Inferior parietal cortex (tissue), 1 donor: Measurements from ENCODE around the gene NHLRC4.

Experiments
- DNase-seq: peaks from one replicate; pipeline ENCODE4 v3.0.0-alpha.2; 2016; ENCODE audit errors: extremely low spot score

Gene NHLRC4, protein sequence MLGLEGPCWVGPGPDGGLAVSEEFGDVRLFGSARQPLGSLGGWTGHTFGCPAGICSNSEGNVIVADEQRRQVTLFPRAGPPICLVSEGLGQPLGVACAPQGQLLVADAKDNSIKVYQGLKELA

DNA sequence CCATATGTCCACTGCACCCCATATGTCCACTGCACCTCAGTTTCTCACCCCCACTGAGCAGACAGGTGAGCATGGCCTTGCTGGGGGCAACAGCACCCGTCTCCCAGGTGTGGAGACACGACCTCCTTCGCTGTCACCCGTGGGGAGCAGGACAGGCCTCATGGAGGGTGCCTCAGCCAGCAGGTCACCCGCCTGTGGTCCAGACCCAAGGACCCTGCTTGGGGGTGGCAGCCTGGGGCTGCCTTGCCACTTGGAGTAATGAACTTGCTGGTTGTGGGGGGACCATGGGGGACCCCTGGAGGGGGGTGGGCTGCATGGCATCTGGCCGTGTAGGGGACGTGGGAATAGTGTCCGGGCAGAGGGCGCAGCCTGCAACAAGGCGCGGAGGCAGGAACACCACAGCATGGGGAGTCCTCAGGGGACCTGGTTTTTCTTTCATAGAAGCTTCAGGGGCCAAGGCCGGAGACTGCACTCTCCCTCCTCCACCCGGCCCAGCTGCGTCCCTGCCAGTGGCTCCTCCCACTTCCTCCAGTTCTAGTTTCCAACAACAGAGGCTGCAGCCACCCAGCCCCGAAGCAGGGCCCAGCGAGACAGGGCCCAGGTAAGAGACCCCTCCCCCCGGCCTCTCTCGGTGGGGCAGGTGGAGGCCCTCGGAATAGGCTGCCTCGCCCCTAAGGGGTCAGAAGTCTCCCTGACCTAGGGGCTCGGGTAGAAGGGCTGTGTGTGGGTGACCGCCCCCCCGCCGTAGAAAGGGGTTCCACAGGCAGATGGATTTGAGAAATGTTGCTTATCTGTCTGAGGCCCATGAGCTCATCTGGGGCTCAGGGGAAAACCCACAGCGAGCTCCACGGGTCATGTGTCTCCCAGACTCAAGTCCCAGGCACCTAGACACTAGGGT is at the start of gene NHLRC4:
Gene NHLRC4 (plus strand): TSS at position 531 of the 898 bp plus-strand sequence. CDS start 1,043 bp downstream, outside the sequence.
- DNase-seq, result no peak

DNA sequence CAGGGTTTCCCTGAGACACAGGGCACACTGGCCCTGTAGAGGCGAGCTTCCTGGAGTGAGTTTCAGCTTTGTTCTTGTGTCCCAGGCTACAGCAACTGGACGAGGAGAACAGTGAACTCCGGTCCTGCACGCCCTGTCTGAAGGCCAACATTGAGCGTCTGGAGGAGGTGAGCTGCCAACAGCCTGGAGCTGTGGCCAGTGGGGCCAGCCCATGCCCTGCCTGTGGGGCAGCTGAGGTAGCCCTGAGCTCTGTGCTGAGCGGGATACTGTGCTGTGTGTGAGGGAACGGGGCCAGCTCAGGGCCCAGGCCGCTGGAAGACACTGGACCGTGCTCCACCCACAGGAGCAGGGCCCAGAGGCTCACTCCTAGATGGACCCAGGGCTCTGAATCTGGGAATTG is 47.9 kb upstream of the NHLRC4 start:
- no peak for DNase-seq

DNA sequence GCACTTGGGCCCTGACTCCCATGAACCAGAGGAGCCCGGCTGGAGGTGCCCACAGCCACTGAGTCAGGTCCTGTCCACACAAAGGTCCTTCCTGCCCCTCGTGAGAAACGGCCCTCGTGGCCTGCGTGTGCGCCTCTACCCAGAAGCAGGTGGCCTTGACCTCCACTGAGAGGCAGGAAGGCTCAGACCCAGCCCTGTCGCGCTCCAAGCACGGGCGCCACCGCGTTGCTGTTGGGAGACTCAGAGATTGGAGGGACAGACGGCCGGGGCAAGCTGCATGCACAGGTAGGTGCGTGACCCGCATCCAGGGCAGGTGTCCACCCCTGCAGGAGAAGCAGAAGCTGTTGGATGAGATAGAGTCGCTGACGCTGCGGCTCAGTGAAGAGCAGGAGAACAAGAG is 47.4 kb upstream of the NHLRC4 start:
- no peak for DNase-seq

DNA sequence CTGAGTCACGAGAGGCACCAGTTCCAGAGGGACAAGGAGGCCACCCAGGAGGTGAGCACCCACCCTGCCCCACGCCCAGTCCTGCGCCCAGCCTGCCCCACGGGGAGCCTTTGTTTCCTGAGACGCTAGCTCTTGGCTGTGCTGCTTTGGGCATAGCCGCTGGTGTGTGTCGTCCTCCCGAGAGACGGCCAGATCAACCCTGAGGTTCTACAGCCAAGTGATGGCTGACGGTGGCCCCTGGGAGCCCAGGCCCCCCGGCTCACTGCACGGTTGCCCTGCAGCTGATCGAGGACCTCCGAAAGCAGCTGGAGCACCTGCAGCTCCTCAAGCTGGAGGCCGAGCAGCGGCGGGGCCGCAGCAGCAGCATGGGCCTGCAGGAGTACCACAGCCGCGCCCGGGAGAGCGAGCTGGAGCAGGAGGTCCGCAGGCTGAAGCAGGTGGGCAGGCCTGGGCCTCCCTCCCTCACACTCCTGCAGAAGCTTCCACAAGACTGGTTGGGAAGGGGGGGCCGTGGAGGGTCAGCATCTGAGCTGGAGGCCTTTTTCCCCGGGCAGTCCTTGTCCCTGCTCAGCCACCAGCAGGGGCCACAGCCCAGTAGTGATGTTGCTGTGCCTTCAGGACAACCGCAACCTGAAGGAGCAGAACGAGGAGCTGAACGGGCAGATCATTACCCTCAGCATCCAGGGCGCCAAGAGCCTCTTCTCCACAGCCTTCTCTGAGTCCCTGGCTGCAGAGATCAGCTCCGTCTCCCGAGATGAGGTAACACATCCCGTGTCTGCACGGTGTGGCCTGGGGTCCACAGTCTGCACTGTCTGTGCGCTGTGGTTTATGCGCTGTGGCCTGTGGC is 46.7 kb upstream of the NHLRC4 start:
- DNase-seq, result no peak

DNA sequence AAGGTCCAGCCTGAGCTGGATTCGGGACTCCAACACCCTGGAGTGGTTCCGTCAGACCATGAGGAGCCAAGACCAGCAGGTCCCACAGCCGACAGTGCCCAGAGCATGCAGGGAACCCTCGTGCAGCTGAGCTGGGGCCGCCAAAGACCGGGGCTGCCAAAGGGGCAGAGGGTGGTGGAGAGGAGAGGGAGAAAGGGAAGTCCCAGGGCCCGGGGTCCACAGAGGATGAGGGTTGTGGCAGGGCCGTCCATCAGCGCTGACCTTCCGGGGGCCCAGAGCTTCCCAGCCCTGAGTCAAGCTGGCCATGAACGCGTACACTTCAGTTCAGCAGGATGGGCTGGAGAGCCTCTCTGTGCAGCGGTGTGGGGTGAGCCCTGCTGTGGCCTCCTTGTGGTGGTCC is 46.0 kb upstream of the NHLRC4 start:
- no peak for DNase-seq

DNA sequence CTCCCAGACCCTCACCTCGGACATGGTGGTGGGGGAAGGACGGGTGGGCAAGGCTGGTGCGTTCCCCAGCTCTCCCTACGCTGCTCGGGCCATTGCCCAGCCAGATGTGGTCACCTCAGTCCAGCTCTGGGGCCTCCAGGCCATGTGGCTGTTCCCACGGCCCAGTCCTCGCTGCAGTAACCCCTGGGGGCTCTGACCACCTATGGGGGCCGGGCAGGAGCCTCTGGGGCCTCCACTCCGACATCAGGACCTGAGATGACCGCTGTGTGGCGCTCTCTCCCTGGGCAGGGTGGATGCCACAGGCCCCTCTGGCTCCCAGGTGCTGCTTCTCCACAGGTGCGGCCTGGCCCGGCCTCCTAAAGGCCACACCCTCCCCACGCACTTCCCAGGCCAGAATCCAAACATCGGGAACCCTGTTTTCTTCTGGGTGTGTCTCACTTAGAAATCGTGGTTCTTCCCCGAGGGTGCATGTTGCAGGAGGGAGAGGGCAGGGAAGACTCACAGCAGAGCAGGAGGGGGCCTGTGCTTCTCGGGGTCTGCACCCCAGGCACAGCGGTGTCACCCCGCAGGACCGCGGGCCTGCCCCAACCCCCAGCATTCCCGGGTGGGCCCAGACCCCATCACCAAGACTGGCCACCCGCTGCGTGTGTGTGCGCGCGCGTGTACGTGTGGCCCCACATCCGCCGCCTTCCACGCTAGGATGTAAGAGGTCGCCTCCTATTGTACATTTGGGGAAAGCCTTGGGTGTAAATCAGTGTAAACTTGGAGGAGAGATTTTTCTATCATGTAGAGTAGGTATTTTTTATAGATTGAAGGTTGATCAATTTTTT is 45.2 kb upstream of the NHLRC4 start:
- DNase-seq, result no peak

DNA sequence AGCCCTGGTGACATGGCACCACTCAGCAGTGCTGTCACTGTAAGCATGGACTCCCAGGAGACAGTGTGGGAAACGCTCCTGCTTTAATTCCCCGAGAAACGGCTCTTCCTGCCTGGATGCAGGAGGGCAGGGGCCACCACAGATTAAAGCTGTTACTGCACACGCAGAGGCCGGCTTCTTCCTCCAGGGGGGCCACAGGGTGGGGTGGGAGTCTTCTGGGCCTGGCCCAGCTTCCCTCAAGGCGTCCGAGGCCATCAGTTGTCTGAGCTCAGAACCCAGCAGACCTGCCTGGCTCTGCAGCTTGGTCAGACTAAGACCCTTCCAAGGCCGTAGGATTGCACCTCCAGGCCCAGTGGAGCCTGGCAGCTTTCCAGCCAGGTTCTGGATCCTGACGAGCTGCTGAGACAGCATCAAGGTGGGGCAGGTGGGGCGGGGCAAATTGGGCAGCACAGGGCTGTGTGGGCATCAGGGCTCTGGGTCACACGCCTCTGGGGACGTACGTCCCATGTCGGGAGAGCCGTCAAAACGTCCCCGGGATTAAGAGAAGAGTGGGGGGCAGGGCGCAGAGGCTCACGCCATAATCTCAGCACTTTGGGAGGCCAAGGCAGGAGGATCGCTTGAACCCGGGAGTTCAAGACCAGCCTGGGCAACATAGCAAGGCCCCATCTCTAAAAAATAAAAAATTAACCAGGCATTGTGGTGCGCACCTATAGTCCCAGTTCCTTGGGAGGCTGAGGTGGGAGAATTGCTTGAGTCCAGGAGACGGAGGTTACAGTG is 44.3 kb upstream of the NHLRC4 start:
- DNase-seq, result no peak

DNA sequence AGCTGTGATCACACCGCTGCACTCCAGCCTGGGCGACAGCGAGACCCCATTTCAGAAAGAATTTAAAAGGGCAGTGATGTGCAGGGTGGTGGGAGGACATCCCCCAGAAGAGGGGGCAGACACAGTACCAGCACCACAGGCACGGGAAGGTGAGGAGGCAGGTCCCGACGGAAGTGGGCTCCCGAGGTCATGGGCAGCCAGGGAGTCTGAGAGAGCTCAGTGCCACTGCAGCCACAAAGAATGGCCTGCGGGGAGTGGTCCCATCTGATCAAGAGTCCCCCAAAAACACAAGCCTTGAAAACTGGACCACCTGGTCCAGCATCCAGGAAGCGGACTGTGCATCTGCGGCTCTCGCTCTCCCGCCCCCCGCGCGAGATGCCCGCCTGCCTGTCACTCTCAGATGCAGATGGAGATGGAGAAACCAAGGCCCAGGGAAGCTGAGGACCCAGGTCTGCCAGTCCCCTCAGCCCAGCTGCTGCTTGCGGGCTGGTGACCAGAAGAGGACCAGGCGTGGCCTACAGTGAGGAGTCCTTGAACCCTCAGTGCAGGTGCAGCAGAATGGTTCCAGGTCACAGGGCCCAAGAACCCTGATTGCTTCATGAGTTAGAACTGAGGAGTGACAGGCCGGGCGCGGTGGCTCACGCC is 43.6 kb upstream of the NHLRC4 start:
- no peak for DNase-seq

DNA sequence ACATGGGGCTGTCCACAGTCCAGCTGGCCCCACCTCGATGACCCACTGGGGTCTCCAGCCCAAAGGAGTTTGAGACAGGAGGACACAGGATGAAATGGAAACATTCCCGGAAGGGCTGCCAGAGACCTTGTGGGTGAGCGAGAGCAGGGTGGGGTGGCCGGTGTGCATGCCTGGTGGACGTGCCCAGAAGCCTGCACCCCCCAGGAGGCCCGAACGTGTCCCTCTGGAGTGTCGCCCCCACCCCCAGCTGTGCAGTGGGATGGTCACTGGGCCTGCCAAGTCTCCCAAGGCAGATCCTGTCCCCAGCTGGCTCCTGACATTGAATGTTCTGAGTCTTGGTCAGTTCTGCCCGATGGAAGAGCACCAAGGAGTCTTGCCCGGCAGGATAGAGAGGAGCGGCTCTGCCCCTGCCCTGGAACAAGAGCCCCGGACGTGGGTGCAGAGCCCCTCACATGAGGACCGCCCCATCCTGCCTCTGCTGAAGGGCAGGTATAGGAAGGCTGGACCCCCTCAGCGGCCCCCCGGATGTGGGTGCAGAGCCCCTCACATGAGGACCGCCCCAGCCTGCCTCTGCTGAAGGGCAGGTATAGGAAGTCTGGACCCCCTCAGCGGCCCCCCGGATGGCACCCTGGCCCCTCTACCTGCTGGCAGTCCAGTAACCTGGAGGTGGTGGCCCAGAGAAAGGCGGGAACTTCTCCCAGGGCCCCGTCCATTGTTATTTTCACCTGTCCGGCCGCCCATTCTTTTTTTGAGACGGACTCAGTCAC is 42.3 kb upstream of the NHLRC4 start:
- DNase-seq, result no peak

DNA sequence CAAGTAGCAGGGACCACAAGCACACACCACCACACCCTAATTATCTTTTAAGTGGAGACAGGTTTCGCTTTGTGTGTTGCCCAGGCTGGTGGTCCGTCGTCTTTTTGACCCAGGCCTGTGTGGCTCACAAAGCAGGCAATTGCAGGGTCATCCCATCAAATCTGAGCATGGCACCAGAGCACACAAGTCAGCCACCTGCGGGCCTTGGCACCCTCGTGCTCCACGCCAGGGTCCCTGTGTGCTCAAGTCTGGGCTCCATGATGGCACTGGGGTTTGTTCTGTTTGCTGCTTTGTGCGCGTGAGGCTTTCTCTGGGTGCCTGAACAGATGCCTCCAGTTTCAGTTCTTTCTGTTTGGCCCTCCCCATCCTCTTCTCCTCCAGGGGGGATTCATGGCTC is 41.7 kb upstream of the NHLRC4 start:
- no peak for DNase-seq

DNA sequence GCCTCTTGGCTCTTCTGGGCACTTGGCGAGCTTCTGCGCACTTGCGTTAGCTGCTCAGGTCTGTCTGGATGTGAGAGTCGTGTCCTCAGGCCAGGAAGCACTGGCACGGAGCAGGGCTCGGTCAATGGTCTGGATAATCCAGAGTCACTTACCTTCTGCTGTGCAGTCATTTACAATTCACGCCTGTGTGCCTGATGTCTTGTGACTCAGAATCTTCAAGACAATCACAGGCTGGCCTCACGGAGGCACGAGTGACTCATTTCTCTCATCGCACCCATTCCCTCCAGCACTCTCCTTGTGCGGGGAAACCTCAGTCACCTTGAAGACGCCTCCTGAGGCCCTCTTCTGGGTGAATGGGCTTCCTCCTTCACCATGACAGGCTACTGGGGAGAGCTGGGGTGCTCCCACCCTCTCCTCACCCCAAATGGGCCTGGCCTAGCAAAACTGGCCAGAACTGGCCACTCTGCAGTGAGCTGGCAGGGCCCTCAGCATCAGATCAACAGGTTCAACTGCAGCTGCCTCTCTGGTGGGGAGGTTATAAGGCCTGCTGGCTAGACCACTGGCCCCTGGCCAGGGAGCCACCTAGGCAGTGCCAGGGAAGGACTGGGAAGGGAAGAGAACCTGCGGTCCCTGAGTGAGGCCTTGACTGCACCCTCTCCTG is 41.2 kb upstream of the NHLRC4 start:
- peak; percentile 54 for DNase-seq

DNA sequence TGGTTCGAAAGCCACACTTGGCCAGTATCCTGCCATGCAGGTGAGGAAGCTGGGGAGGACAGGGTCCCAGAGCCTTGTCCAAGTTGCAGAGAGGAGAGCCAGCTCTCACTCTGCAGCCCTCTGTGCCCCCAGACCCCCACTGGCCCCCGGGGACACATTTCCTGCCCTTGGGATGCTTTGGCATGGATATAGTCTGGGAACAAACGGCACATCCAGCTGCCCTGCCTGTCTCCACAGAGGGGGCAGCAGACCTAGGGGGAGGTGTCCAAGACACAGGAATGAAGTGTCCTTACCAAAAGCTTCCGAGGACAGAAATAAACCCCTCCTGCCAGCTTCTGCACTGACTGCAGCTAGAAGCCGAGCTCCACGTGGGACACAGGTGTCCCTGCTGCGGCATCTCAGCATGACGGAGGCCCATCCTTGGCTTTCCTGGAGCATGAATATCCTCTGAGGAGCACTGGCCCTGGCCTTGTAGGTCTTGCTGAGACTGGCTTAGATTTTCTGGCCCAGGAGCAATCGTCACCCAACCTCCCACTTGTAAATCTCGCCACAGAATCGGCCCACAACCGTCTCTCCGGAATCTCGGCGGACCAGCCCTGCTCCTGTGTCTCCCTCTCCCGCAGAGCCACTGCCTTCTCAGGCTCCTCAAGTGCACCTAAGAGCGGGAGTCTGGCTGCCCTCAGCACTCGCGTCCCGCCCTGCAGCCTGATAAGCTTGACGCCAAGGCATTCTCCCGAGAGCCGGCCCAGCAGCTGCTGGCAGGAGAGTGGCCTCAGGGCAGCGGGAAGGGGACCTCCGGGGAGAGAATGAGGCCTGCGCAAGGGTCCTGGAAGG is 40.4 kb upstream of the NHLRC4 start:
- DNase-seq, result peak; percentile 22

DNA sequence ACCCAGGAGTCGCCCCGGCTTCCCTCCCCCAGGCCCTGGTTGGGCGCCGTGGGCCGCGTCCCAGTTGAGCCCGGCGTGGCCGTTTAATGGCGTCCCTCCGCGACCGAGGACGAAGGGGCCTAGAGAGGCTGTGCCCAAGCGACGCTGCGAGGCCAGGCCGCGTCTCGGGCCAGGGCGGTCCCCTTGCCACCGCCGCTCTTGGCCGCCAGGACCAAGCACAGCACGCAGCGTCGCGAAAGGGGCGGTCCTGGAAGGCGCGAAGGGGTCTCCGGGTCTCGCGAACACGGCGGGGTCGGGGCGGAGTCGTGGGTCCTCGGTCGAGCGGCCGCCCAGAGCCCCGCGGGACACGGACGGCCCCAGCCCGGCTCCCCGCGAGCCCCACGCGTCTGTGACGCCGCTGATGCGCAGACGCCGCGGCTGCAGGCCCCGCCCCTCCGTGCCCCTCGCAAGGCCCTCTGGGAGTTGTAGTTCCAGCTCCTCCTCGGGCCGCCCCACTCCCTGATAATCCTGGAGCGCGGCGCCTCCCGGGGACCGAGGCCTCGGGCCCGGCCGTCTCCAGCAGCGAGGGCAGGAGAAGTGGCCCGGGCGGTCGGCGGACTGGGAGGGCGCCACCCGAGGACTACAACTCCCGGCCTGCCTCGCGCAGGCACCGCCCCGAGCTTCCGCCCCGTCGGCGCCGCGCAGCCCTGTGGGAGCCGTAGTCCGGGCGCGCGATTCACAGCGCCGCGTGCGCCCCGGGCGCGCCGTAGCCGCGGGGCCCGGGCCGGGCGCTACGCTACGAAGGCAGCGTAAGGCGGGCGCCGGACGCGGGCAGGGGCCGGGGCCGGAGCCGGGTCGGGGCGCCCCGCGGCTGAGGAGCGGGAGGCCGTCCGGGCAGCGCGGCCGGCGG is 39.5 kb upstream of the NHLRC4 start, which contains the start of gene CAPN15:
Gene CAPN15 (plus strand): TSS at position 698 of the 889 bp plus-strand sequence. CDS start 19,127 bp downstream, outside the sequence.
- peak; percentile 79 for DNase-seq

DNA sequence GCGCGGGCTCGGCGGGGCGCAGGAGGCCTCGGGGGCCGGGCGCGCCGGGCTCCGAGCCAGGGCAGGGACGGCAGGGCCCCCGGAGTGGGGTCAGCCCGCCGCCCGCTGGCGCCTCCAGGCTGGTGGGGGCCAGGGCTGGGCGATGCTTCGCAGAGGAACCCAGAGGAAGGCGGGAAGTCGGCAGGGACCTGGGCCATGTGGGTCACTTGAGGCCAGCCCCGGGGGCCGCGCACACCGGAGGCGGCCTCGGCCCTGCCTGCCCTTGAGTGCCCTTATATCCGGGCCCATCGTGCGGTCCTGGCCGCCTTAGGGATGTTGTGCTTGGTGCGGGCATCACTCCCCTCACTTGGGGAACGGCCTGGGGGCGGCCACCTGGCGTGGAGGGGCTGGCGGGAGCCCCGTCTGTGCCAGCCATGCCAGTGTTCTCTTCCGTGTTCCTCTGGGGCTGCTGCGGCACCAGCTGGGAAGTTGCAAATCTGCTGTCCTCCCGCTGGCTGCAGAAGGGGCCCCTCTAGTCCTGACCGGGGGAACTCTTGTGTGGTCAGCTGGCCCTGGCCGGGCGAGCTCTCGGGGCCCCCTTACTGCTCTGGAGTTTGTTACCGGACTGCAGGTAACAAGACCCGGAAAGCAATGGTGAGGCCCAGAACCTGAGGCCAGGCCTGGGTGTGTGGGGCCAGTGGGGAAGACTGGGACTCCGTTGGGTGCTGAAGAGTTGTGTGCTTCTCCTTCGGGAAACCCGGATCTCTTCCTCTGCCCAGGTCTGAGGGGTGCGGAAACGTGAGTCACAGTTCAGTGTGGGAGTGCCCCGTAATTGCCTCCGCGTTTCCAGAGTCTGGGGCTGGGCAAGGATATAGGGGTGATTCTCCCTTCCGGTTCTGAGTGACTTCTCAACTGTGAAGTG is 38.4 kb upstream of the NHLRC4 start:
- no peak for DNase-seq

DNA sequence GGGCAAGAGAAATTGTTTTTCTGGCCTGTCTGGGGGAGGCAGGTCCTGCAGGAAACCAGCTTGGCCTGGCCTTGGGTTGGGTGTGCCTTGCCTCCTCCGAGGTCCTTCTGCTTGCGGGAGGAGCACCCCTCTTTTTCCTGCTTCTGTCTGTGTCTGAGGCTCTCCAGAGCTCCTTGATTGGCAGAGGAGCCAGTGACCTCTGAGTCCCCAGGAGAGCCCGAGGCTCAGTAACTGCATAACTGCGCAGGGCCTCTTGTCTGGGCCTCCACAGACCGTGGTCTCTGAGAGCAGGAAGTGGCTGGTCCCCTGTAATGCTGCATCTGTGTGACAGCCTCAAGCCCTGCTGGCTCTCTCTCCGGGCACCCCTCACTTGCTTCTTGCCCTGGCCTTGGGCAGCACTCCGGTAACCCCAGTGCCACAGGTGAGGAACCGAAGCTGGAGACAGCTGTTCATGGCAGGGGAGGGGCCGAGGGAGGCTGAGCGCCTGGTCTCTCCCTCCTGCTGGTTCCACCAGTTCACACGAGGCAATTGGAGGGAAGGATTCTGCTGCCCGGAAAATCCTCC is 37.7 kb upstream of the NHLRC4 start:
- DNase-seq, result no peak
